Endothelial cell of umbilical vein (primary cell): Measurements from ENCODE around the gene PCSK6. TPM values are rescaled to one million over a fixed set of nuclear protein-coding genes. Genes with fewer than 3 reads are reported as not detected.

Experiments used
- BruUV-seq: library from RNA; stranded (reverse); fragments of 400-500 nt; replicated peaks from 2 replicates; lab custom pipeline; 2021; lab: Mats Ljungman, UMichigan
- CTCF ChIA-PET: fragments of 300-600, 350-600 bp; sonication (Branson Sonifier 250); formaldehyde crosslinking; loops from one replicate; lab custom pipeline; 2021; ENCODE audit warnings: antibody characterized with exemption, inconsistent platforms; lab: Charles Lee
- POLR2A ChIA-PET: fragments of 300-600, 350-600 bp; sonication (Branson Sonifier 250); formaldehyde crosslinking; loops from one replicate; lab custom pipeline; 2021; ENCODE audit warnings: antibody characterized with exemption, inconsistent platforms; lab: Charles Lee
- DNase-seq: peaks from one replicate; pipeline ENCODE4 v3.0.0-alpha.2; 2011; ENCODE audit warnings: low read depth, low spot score
- FAIRE-seq: peaks from 2 replicates; lab custom pipeline; 2011; peaks lifted over from hg19 to GRCh38; lab: Jason Lieb, UNC
- H2AFZ ChIP-seq: 2 replicates; pipeline ENCODE4 v1.6.0; 2012; ENCODE audit warnings: low read depth, low read length, control low read depth, inconsistent platforms
- H3K27ac ChIP-seq: 2 replicates; pipeline ENCODE4 v1.5.1; 2011; ENCODE audit warnings: low read depth, mild to moderate bottlenecking, control low read depth, low read length, moderate library complexity; ENCODE audit not compliant: insufficient read depth
- H3K27me3 ChIP-seq, 2 experiments: 2 replicates each; pipeline versions ENCODE4 v1.6.0 to v1.6.1; 2011; ENCODE audit warnings: low read length in 2 of 2, mixed read lengths in 1 of 2; ENCODE audit not compliant: control insufficient read depth in 2 of 2, insufficient read depth in 2 of 2
- H3K36me3 ChIP-seq, 2 experiments: 2 replicates in 1 of 2; 3 replicates in 1 of 2; pipeline ENCODE4 v1.5.1; 2011; ENCODE audit warnings: low read length in 2 of 2, mild to moderate bottlenecking in 1 of 2, moderate library complexity in 1 of 2; ENCODE audit not compliant: control insufficient read depth in 2 of 2, insufficient read depth in 2 of 2; ENCODE audit errors: extremely low read depth in 1 of 2
- H3K4me1 ChIP-seq: 3 replicates; pipeline ENCODE4 v1.5.1; 2011; ENCODE audit warnings: mild to moderate bottlenecking, low read length; ENCODE audit not compliant: control insufficient read depth, insufficient read depth; ENCODE audit errors: extremely low read depth
- H3K4me2 ChIP-seq: 2 replicates; pipeline ENCODE4 v1.6.1; 2011; ENCODE audit warnings: low read length, control low read depth, mixed read lengths; ENCODE audit not compliant: insufficient read depth
- H3K4me3 ChIP-seq, 3 experiments: fragments of 200-600 bp in 1 of 3; sonication (generic), shearing (Covaris generic) in 1 of 3; replicated peaks in 1 of 3; 2 replicates each; pipeline ENCODE4 v1.5.1; 2011 to 2016; ENCODE audit warnings: control low read depth in 3 of 3, low read length in 3 of 3, mild to moderate bottlenecking in 2 of 3, inconsistent platforms in 1 of 3, low read depth in 1 of 3, moderate library complexity in 1 of 3; ENCODE audit not compliant: insufficient read depth in 1 of 3
- H3K79me2 ChIP-seq: 2 replicates; pipeline ENCODE4 v1.6.0; 2012; ENCODE audit warnings: low read length, inconsistent platforms; ENCODE audit not compliant: control insufficient read depth, insufficient read depth
- H3K9ac ChIP-seq: replicated peaks from 2 replicates; pipeline ENCODE3; 2011; ENCODE audit warnings: low read length, control low read depth; ENCODE audit not compliant: insufficient read depth; ENCODE audit errors: extremely low read depth
- H3K9me1 ChIP-seq: replicated peaks from 3 replicates; pipeline ENCODE4 v1.6.0; 2011; ENCODE audit warnings: mild to moderate bottlenecking, low read length; ENCODE audit not compliant: control insufficient read depth, insufficient read depth; ENCODE audit errors: extremely low read depth
- H3K9me3 ChIP-seq: replicated peaks from 2 replicates; pipeline ENCODE4 v1.5.1; 2012; ENCODE audit warnings: low read length, inconsistent platforms; ENCODE audit not compliant: control insufficient read depth, insufficient read depth
- H4K20me1 ChIP-seq: replicated peaks from 2 replicates; pipeline ENCODE3; 2011; ENCODE audit warnings: mild to moderate bottlenecking, low read length; ENCODE audit not compliant: control insufficient read depth, insufficient read depth; ENCODE audit errors: extremely low read depth
- EZH2 ChIP-seq: IDR thresholded peaks from 2 replicates; pipeline ENCODE4 v1.6.1; 2012; ENCODE audit warnings: borderline replicate concordance, low read depth, mild to moderate bottlenecking, moderate library complexity, low read length, inconsistent platforms; ENCODE audit not compliant: severe bottlenecking
- FOS ChIP-seq: IDR thresholded peaks from 2 replicates; pipeline ENCODE4 v1.6.1; 2011; ENCODE audit warnings: mild to moderate bottlenecking, low read length, moderate library complexity, borderline replicate concordance; ENCODE audit not compliant: insufficient read depth
- GATA2 ChIP-seq: IDR thresholded peaks from 2 replicates; pipeline ENCODE4 v1.7.0; 2011; ENCODE audit warnings: low read depth, mild to moderate bottlenecking, moderate library complexity, mixed read lengths, low read length; ENCODE audit not compliant: insufficient read length, insufficient read depth
- JUN ChIP-seq: IDR thresholded peaks from 2 replicates; pipeline ENCODE4 v1.6.1; 2011; ENCODE audit warnings: borderline replicate concordance, low read depth; ENCODE audit not compliant: insufficient read length, insufficient read depth
- MYC ChIP-seq: IDR thresholded peaks from one replicate; pipeline ENCODE4 v1.6.1; 2011; ENCODE audit warnings: mild to moderate bottlenecking, low read depth, low read length
- POLR2A ChIP-seq: IDR thresholded peaks from 2 replicates; pipeline ENCODE4 v1.6.1; 2012; ENCODE audit warnings: low read depth, mild to moderate bottlenecking, control low read depth, low read length
- POLR2AphosphoS5 ChIP-seq: IDR thresholded peaks from 2 replicates; pipeline ENCODE4 v1.6.1; 2012; ENCODE audit warnings: low read depth, mild to moderate bottlenecking, control low read depth, low read length, moderate library complexity; ENCODE audit not compliant: insufficient read depth
- dilution Hi-C: fragments of 300-500 bp; cut with MboI; formaldehyde crosslinking; loops from one replicate; pipeline ENCODE4 v1.15.0; 2019; ENCODE audit warnings: low sequenced_read_pairs; ENCODE audit not compliant: extremely low pct_ligation_motif_present
- intact Hi-C: fragments of 100-400 bp; cut with micrococcal nuclease; formaldehyde crosslinking; loops from one replicate; pipeline ENCODE4 v1.10.0; 2022
- polyA plus RNA-seq, 4 experiments: library from polyadenylated mRNA; depleted of rRNA in 3 of 4; stranded (reverse) in 3 of 4; unstranded in 1 of 4; fragments of >200 nt; gene quantifications; 2 replicates each; pipeline versions ENCODE4 v1.2.1 to v1.2.3, GENCODE V29; 2011 to 2012; ENCODE audit warnings: missing spikeins in 1 of 4
- total RNA-seq: library from RNA; stranded (reverse); gene quantifications from 2 replicates; pipeline ENCODE4 v1.2.3, GENCODE V29; 2021
- TF ChIP-seq, protein P1 (sequence below): IDR thresholded peaks from 2 replicates; pipeline ENCODE4 v1.6.1; 2011; ENCODE audit not compliant: insufficient read depth, insufficient read length
- TF ChIP-seq, protein P2 (sequence below), 2 donors: IDR thresholded peaks; 1 replicate in 1 of 2; 2 replicates in 1 of 2; pipeline ENCODE4 v1.5.1; 2011; ENCODE audit warnings: low read length in 2 of 2, mild to moderate bottlenecking in 2 of 2, moderate library complexity in 2 of 2, control low read depth in 1 of 2, inconsistent platforms in 1 of 2, low read depth in 1 of 2; ENCODE audit not compliant: insufficient read depth in 1 of 2; ENCODE audit errors: extremely low read depth in 1 of 2

Gene PCSK6
- total and polyA plus RNA-seq, 2 donors (not counting 3 experiments of a cell fraction or from before 2014, with no cell fraction given): 0.18 to 0.69 TPM

DNA sequence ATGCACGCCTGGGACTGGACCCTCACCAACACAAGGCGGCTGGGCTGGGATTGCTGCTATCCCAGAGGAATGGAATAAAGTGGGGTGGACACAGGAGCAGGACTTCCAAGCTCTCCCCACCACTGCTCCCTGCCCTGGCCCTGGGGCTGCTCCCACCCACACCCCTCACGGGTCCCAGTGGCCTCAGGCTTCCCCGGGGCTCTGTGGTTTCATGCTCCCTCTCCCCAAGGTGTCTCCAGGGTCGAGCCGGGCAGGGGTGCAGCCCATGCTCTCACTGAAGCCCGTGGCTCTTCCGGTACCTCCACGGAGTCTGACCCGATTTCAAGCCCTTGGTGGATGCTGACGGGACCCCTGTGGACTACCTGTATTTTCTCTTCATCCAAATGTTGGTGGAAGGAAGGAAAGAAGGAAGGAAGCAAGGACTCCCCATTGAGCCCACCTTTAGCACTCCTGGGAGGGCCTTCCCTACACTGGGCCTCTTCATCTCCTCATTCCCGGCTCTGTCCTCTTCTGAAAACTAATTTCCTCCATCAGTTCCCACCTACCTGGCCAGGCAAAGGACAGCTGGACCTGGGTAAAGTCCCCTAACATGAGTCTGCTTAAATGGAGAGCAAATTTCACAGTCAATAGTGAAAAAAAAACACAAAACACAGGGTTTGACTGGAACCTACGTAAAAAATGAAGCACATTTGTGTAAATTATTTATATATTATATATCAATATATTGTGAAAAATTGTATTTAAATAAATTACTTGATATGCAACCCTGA, 44.0 kb upstream of the PCSK6 start:
- Histone ChIP-seq H3K27me3 (no peaks in the 10 kb centered on the region), H3K4me3 (no peak overlapping the region), H3K27ac (no peak overlapping the region), H4K20me1 (no peaks in the 10 kb centered on the region), H3K9me3 (no peaks in the 10 kb centered on the region), H3K9me1 (no peaks in the 10 kb centered on the region), H3K4me1 (no peaks in the 10 kb centered on the region), H2AFZ (no peak overlapping the region), H3K4me2 (no peak overlapping the region), H3K36me3 (no peaks in the 10 kb centered on the region), H3K9ac (no peak overlapping the region), H3K79me2 (no peaks in the 10 kb centered on the region)
- POLR2A ChIA-PET: no interaction called here
- intact Hi-C loops (no loop called here), dilution Hi-C loops (no loop called here)
- CTCF ChIA-PET: no interaction called here
- DNase-seq (no peak), FAIRE-seq (no peak)
- no TSS peak for BruUV-seq
- no peak for TF ChIP-seq EZH2
- TF ChIP-seq, protein P1, sequence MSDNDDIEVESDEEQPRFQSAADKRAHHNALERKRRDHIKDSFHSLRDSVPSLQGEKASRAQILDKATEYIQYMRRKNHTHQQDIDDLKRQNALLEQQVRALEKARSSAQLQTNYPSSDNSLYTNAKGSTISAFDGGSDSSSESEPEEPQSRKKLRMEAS: no peak
- TF ChIP-seq POLR2AphosphoS5: no peak
- TF ChIP-seq GATA2: no peak
- TF ChIP-seq MYC: no peak
- TF ChIP-seq, protein P2, sequence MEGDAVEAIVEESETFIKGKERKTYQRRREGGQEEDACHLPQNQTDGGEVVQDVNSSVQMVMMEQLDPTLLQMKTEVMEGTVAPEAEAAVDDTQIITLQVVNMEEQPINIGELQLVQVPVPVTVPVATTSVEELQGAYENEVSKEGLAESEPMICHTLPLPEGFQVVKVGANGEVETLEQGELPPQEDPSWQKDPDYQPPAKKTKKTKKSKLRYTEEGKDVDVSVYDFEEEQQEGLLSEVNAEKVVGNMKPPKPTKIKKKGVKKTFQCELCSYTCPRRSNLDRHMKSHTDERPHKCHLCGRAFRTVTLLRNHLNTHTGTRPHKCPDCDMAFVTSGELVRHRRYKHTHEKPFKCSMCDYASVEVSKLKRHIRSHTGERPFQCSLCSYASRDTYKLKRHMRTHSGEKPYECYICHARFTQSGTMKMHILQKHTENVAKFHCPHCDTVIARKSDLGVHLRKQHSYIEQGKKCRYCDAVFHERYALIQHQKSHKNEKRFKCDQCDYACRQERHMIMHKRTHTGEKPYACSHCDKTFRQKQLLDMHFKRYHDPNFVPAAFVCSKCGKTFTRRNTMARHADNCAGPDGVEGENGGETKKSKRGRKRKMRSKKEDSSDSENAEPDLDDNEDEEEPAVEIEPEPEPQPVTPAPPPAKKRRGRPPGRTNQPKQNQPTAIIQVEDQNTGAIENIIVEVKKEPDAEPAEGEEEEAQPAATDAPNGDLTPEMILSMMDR (IDR thresholded peaks at IDR 0.05; ENCODE audit: extremely low read depth in 1 of 2, insufficient read depth in 1 of 2, low read depth in 1 of 2, low read length in 2 of 2): no peak
- TF ChIP-seq FOS: no peak
- no peak for TF ChIP-seq POLR2A
- TF ChIP-seq JUN: no peak
